Endodermal cell (in vitro differentiated cells): Measurements from ENCODE around the gene JARID2. TPM values are rescaled to one million over a fixed set of nuclear protein-coding genes. Genes with fewer than 3 reads are reported as not detected.

ENCODE experiments used
- DNase-seq: peaks from one replicate; pipeline ENCODE4 v3.0.0-alpha.2; 2017
- H3K27ac ChIP-seq: 2 replicates; pipeline ENCODE4 v1.5.1; 2013; ENCODE audit warnings: mild to moderate bottlenecking, low read depth, low read length, moderate library complexity
- H3K27me3 ChIP-seq: 2 replicates; pipeline ENCODE4 v1.6.1; 2013; ENCODE audit warnings: mild to moderate bottlenecking, low read length, moderate library complexity; ENCODE audit not compliant: insufficient read depth, control insufficient read depth, poor library complexity, severe bottlenecking
- H3K36me3 ChIP-seq: 2 replicates; pipeline ENCODE4 v1.7.0; 2013; ENCODE audit warnings: mild to moderate bottlenecking, low read length, moderate library complexity; ENCODE audit not compliant: control insufficient read depth, insufficient read depth
- H3K4me1 ChIP-seq: one replicate; pipeline ENCODE4 v1.7.0; 2013; ENCODE audit warnings: low read length; ENCODE audit not compliant: control insufficient read depth, insufficient read depth
- H3K4me3 ChIP-seq: 2 replicates; pipeline ENCODE4 v1.5.1; 2013; ENCODE audit warnings: mild to moderate bottlenecking, low read length, moderate library complexity
- H3K9ac ChIP-seq: 2 replicates; pipeline ENCODE4 v1.6.1; 2013; ENCODE audit warnings: mild to moderate bottlenecking, low read length, moderate library complexity; ENCODE audit not compliant: poor library complexity, severe bottlenecking; ENCODE audit errors: extremely low read depth
- H3K9me3 ChIP-seq: 2 replicates; pipeline ENCODE4 v1.6.1; 2013; ENCODE audit warnings: mild to moderate bottlenecking, low read length, moderate library complexity; ENCODE audit not compliant: control insufficient read depth
- H3K27ac Mint-ChIP-seq: 2 replicates; pipeline ENCODE4 v1.8.0; 2020; ENCODE audit warnings: mixed read lengths
- H3K27me3 Mint-ChIP-seq: 2 replicates; pipeline ENCODE4 v1.8.0; 2021; ENCODE audit warnings: mild to moderate bottlenecking, mixed read lengths; ENCODE audit not compliant: insufficient read depth
- H3K36me3 Mint-ChIP-seq: 2 replicates; pipeline ENCODE4 v1.8.0; 2020; ENCODE audit warnings: low read depth, mixed read lengths
- H3K4me1 Mint-ChIP-seq: 2 replicates; pipeline ENCODE4 v1.8.0; 2020; ENCODE audit warnings: mixed read lengths
- H3K4me3 Mint-ChIP-seq: 2 replicates; pipeline ENCODE4 v1.8.0; 2020; ENCODE audit warnings: mild to moderate bottlenecking, moderate library complexity, mixed read lengths
- H3K9me3 Mint-ChIP-seq: 2 replicates; pipeline ENCODE4 v1.8.0; 2020; ENCODE audit warnings: mild to moderate bottlenecking, mixed read lengths
- WGBS, 2 experiments: methylation state at CpG; one replicate each; pipeline versions ENCODE4 v1.1.5 to v1.1.7; 2013; ENCODE audit warnings: missing lambda C conversion rate in 2 of 2, mixed read lengths in 1 of 2; ENCODE audit not compliant: insufficient coverage in 1 of 2, insufficient read length in 1 of 2; 5-methylcytosine and 5-hydroxymethylcytosine counted together
- total RNA-seq, 2 donors: library from RNA; stranded (reverse); fragmentation: NEBNext Ultra II Directional in 1 of 2; extraction: Animal tissue kit (Norgen Biotek cat#: 25700) in 1 of 2; gene quantifications; 2 replicates in 1 of 2; 3 replicates in 1 of 2; pipeline ENCODE4 v1.2.1, GENCODE V29; 2021
- TF ChIP-seq, protein P1 (sequence below): fragments of 200-600 bp; sonication (generic); conservative IDR thresholded peaks from 2 replicates; pipeline ENCODE4 v1.5.0; 2021; ENCODE audit warnings: antibody characterized with exemption, mild to moderate bottlenecking

JARID2 gene
- total RNA-seq, 2 donors from 2014 or later = 42.5 to 77.0 TPM

DNA sequence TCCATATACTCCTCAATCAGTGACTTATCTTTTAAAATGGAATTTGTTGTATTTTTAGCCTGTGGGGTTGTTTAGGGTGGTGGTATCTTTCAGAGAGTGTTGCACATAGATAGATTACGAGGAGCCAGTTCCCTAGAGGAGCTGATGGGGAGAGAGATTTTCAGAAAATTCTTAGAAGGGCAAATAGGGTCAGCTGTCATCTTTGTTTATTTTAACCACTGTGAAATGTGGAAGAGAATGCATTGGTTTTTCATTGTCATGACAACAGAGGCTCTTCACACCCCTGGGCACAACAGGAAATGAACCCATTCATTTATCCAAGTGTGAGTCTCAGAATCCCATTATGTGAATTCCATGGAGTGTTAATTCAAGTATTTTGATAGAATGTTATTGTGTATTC is 188.4 kb downstream of the JARID2 start:
- WGBS, 2 experiments = 10 to 14% methylated on average over 1 of the region's 1 CpG
- Mint-ChIP-seq H3K27ac (peak overlapping the region; percentile 71), H3K9me3 (no peaks in the 10 kb centered on the region), H3K4me1 (peaks cover 96% of the 10 kb centered on the region), H3K4me3 (peak overlapping the region; percentile 17), H3K27me3 (no peaks in the 10 kb centered on the region), H3K36me3 (peaks cover 1% of the 10 kb centered on the region)
- Histone ChIP-seq H3K4me1 (peaks cover 59% of the 10 kb centered on the region), H3K9me3 (no peaks in the 10 kb centered on the region), H3K36me3 (no peaks in the 10 kb centered on the region), H3K9ac (peak overlapping the region; percentile 42), H3K27ac (peak overlapping the region; percentile 42), H3K4me3 (no peak overlapping the region), H3K27me3 (no peaks in the 10 kb centered on the region)
- DNase-seq = peak; percentile 71
- TF ChIP-seq, protein P1, sequence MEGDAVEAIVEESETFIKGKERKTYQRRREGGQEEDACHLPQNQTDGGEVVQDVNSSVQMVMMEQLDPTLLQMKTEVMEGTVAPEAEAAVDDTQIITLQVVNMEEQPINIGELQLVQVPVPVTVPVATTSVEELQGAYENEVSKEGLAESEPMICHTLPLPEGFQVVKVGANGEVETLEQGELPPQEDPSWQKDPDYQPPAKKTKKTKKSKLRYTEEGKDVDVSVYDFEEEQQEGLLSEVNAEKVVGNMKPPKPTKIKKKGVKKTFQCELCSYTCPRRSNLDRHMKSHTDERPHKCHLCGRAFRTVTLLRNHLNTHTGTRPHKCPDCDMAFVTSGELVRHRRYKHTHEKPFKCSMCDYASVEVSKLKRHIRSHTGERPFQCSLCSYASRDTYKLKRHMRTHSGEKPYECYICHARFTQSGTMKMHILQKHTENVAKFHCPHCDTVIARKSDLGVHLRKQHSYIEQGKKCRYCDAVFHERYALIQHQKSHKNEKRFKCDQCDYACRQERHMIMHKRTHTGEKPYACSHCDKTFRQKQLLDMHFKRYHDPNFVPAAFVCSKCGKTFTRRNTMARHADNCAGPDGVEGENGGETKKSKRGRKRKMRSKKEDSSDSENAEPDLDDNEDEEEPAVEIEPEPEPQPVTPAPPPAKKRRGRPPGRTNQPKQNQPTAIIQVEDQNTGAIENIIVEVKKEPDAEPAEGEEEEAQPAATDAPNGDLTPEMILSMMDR = no peak

DNA sequence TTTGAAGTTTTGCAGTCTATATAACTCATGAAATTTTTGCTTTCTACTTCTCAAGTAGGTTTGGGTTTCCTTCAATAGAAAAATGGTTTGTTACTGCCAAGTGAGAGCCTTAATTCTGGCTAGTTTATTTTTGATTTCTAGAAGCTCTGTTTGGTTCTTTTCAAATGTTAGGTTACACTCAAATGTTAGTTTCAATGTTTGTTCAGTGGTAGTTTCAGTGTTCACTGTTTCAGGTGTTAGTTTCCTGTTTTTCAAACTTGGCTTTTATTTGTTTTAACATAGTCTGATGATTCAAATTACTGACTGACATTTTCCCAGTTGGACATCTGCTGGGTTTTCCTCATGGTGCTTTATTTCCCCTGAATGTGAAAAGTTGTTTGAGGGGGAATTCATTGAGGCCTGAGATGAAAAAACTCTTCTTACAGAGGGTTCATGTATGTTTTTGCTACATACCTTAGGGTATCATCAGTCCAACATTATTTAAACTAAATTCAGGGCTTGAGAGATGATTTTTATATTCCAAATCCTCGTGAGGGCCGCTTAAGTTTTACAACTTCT is 189.0 kb downstream of the JARID2 start:
- H3K9me3 ChIP-seq = no peaks in the 10 kb centered on the region
- TF ChIP-seq, protein P1 = no peak
- H3K9ac ChIP-seq = peak overlapping the region; percentile 18
- Mint-ChIP-seq H3K4me1 (peaks cover 96% of the 10 kb centered on the region), H3K9me3 (no peaks in the 10 kb centered on the region), H3K4me3 (peak overlapping the region; percentile 17), H3K27ac (peak overlapping the region; percentile 71), H3K36me3 (no peaks in the 10 kb centered on the region), H3K27me3 (no peaks in the 10 kb centered on the region)
- no peaks in the 10 kb centered on the region for H3K36me3 ChIP-seq
- WGBS, 2 experiments = 77 to 100% methylated on average over 2 of the region's 2 CpGs
- DNase-seq = no peak
- peak overlapping the region; percentile 50 for H3K4me3 ChIP-seq
- peak overlapping the region; percentile 42 for H3K27ac ChIP-seq
- H3K27me3 ChIP-seq = no peaks in the 10 kb centered on the region
- peaks cover 58% of the 10 kb centered on the region for H3K4me1 ChIP-seq

DNA sequence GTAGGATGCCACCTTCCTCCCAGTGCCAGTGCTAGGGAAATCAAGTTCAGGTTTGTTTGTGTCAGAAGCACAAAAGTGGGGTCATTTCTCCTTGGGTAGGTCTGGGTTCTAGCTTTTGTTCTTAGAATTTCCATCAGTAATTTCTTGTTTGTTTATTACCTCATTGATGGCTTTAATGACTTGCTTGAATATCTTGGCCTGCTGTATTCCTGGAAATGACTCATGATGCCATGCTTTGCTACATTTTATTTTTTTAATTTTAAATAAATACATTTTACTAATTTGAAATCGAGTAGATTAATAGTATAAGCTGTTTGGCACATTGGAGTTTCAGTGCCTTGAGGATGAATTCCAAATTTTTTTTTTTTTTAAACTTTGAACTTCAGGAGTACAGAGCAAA is 189.6 kb downstream of the JARID2 start:
- no peak for DNase-seq

More for the DNA sequence above, 189.6 kb downstream of the JARID2 start:
- H3K27ac ChIP-seq = no peak overlapping the region
- Mint-ChIP-seq H3K27me3 (no peaks in the 10 kb centered on the region), H3K4me1 (peaks cover 96% of the 10 kb centered on the region), H3K27ac (no peak overlapping the region), H3K9me3 (no peaks in the 10 kb centered on the region), H3K4me3 (no peak overlapping the region), H3K36me3 (no peaks in the 10 kb centered on the region)
- 77% methylated on average over 1 of the region's 1 CpG; no CpG with 5 or more reads in 1 of the 2 experiments for WGBS, 2 experiments
- H3K9me3 ChIP-seq = no peaks in the 10 kb centered on the region
- H3K4me1 ChIP-seq = peaks cover 59% of the 10 kb centered on the region
- TF ChIP-seq, protein P1 = no peak
- no peaks in the 10 kb centered on the region for H3K36me3 ChIP-seq
- peak overlapping the region; percentile 50 for H3K4me3 ChIP-seq
- H3K9ac ChIP-seq = peak overlapping the region; percentile 18
- no peaks in the 10 kb centered on the region for H3K27me3 ChIP-seq
